Natural killer cell (primary cell): ENCODE data around the gene WDR59. TPM values are rescaled to one million over a fixed set of nuclear protein-coding genes. Genes with fewer than 3 reads are reported as not detected.

Source experiments
- ATAC-seq, 3 donors: fragments of 150-1000 bp in 2 of 3; fragments of 200-7000 bp in 1 of 3; cut with Tn5 transposase; 1 replicate in 1 of 3; 2 replicates in 2 of 3; pipeline ENCODE4 v1.10.0; 2021; ENCODE audit warnings: mild to moderate bottlenecking in 2 of 3, moderate library complexity in 2 of 3
- DNase-seq, 2 donors: peaks; one replicate each; pipeline versions ENCODE4 v3.0.0 to v3.0.0-alpha.2; 2013 to 2021; ENCODE audit warnings: mixed read lengths in 1 of 2
- H3K27ac ChIP-seq: one replicate; pipeline ENCODE4 v1.5.1; 2013; ENCODE audit warnings: mild to moderate bottlenecking, low read length
- H3K27me3 ChIP-seq: one replicate; pipeline ENCODE4 v1.6.1; 2013; ENCODE audit warnings: low read length; ENCODE audit not compliant: control insufficient read depth, insufficient read depth
- H3K36me3 ChIP-seq: one replicate; pipeline ENCODE4 v1.6.1; 2013; ENCODE audit warnings: low read length; ENCODE audit not compliant: control insufficient read depth, insufficient read depth
- H3K4me1 ChIP-seq: one replicate; pipeline ENCODE4 v1.6.1; 2013; ENCODE audit warnings: low read length; ENCODE audit not compliant: control insufficient read depth, insufficient read depth
- H3K4me3 ChIP-seq: one replicate; pipeline ENCODE4 v1.5.1; 2013; ENCODE audit warnings: low read length
- H3K9me3 ChIP-seq: one replicate; pipeline ENCODE4 v1.6.1; 2013; ENCODE audit warnings: low read length; ENCODE audit not compliant: control insufficient read depth, insufficient read depth
- H3K27ac Mint-ChIP-seq, 2 donors: one replicate each; pipeline ENCODE4 v1.8.0; 2022; ENCODE audit warnings: mild to moderate bottlenecking in 2 of 2, mixed read lengths in 2 of 2, moderate library complexity in 1 of 2
- H3K27me3 Mint-ChIP-seq, 2 donors: one replicate each; pipeline ENCODE4 v1.8.0; 2022; ENCODE audit warnings: low read depth in 2 of 2, mixed read lengths in 2 of 2
- H3K36me3 Mint-ChIP-seq: one replicate; pipeline ENCODE4 v1.8.0; 2022; ENCODE audit warnings: mixed read lengths
- H3K4me1 Mint-ChIP-seq, 2 donors: one replicate each; pipeline ENCODE4 v1.8.0; 2022; ENCODE audit warnings: mixed read lengths in 2 of 2
- H3K4me3 Mint-ChIP-seq: one replicate; pipeline ENCODE4 v1.8.0; 2022; ENCODE audit warnings: mild to moderate bottlenecking, moderate library complexity, mixed read lengths
- H3K9me3 Mint-ChIP-seq, 2 donors: one replicate each; pipeline ENCODE4 v1.8.0; 2022; ENCODE audit warnings: mixed read lengths in 2 of 2
- WGBS: methylation state at CpG from one replicate; pipeline ENCODE4 v1.1.7; 2013; ENCODE audit warnings: missing lambda C conversion rate; ENCODE audit not compliant: insufficient coverage; 5-methylcytosine and 5-hydroxymethylcytosine counted together
- intact Hi-C: fragments of 100-400 bp; cut with micrococcal nuclease; formaldehyde crosslinking; loops from one replicate; pipeline ENCODE4 v1.14.2; 2022
- total RNA-seq, 4 donors: library from RNA; stranded (reverse); fragments of 120-200 nt in 1 of 4; gene quantifications; one replicate each; pipeline versions ENCODE4 v1.2.3 to v1.2.4, GENCODE V29; 2013 to 2022
- TF ChIP-seq, protein P1 (sequence below): fragments of 200-600 bp; IDR thresholded peaks from one replicate; pipeline ENCODE4 v1.8.0; 2022; ENCODE audit warnings: antibody characterized with exemption

The WDR59 gene
- total RNA-seq, 3 donors from 2014 or later (not counting 1 experiment from before 2014, with no cell fraction given) = 60.5 to 83.7 (median 73.2) TPM

DNA sequence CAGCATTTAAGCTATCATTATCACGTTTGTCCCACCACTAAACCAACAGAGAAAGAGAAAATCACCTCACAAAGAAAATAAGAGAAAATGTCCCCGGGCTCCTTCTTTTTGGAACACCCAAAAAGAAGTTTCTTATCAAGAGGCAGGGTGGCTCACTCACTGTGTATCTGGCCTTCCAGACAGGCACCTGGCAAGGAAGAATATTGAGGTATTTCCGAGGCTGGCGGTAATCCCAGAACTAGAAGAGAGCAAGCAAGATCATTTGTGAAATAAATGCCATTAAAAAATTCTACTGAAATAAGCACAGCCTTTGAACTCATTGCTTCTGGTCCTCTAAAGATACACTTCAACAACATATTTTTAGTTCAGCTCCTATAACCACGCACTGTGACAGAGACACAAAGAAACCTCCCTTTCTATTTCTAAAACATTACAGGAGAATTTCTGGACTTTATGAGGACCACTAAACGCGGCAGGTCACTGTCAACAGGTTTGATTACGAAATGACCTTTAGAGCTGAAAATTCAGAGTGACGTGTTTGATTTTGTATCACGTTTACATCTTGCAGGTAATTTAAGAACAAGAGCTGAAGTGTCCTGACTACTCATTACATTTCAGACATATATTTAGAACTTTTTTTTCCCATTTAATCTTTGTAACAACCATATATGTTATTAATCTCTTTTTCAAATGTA lies 61.0 kb downstream of the WDR59 start:
- TF ChIP-seq, protein P1, sequence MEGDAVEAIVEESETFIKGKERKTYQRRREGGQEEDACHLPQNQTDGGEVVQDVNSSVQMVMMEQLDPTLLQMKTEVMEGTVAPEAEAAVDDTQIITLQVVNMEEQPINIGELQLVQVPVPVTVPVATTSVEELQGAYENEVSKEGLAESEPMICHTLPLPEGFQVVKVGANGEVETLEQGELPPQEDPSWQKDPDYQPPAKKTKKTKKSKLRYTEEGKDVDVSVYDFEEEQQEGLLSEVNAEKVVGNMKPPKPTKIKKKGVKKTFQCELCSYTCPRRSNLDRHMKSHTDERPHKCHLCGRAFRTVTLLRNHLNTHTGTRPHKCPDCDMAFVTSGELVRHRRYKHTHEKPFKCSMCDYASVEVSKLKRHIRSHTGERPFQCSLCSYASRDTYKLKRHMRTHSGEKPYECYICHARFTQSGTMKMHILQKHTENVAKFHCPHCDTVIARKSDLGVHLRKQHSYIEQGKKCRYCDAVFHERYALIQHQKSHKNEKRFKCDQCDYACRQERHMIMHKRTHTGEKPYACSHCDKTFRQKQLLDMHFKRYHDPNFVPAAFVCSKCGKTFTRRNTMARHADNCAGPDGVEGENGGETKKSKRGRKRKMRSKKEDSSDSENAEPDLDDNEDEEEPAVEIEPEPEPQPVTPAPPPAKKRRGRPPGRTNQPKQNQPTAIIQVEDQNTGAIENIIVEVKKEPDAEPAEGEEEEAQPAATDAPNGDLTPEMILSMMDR = no peak
- Mint-ChIP-seq H3K4me3 (no peak overlapping the region), H3K4me1 (no peaks in the 10 kb centered on the region), H3K27me3 (no peaks in the 10 kb centered on the region), H3K27ac (no peak overlapping the region), H3K36me3 (peaks cover 9% of the 10 kb centered on the region), H3K9me3 (no peaks in the 10 kb centered on the region)
- ATAC-seq = no peak
- DNase-seq = no peak
- intact Hi-C loops = no loop called here
- Histone ChIP-seq H3K4me1 (no peaks in the 10 kb centered on the region), H3K4me3 (no peak overlapping the region), H3K9me3 (no peaks in the 10 kb centered on the region), H3K27me3 (no peaks in the 10 kb centered on the region), H3K27ac (no peak overlapping the region), H3K36me3 (peaks cover 32% of the 10 kb centered on the region)
- WGBS = 96% methylated on average over 9 of the region's 10 CpGs

DNA sequence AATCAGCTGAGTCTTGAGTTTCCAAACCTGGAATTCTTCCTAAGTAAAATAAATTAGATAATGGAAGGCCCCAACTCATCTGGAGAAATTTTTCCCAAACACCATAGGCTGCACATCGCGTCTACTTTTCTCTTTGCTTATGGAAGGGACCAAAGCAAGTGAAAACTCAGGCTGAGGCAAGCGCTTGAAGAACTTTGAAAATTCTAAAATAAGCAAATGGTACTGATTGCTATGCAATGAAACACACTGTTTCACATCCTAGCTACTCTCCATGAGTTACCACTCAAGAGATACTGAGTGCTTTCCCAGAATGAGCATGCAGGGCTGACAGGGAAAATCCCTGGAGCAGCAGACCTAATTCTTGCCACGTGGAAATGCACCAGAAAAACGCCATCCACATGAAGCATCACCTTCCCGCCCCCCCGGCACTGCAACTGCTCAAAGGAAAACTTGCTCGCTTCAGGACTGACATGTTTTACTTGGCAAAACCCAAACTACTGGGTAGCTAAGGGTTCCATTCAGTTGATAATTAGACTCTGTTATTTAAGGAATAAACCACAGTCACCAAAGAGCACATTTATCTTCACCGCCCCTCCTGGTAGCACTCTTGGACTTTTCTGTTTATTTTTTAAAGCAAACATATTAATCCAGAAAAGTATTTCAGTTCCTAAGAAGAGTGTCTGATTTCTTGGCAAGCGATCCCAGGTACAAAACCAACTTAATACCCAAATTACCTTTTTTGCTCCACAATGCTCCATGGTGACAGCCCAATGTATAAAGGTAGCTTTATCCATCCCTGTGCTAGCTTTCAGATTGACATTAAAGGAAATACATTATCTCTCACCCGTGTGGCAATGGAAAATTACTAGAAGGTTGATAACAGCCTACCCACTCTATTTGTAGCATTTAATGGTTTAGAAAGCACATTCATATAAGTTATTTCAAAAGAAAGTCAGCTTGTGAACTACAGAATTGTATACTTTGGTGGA lies 62.5 kb downstream of the WDR59 start:
- Histone ChIP-seq H3K9me3 (no peaks in the 10 kb centered on the region), H3K36me3 (peaks cover 35% of the 10 kb centered on the region), H3K27ac (no peak overlapping the region), H3K4me3 (no peak overlapping the region), H3K27me3 (no peaks in the 10 kb centered on the region), H3K4me1 (no peaks in the 10 kb centered on the region)
- 98% methylated on average over 10 of the region's 11 CpGs for WGBS
- H3K36me3 Mint-ChIP-seq = peaks cover 20% of the 10 kb centered on the region
- no peaks in the 10 kb centered on the region for H3K27me3 Mint-ChIP-seq
- TF ChIP-seq, protein P1 = no peak
- DNase-seq (no peak), ATAC-seq (no peak)
- no peaks in the 10 kb centered on the region for H3K9me3 Mint-ChIP-seq
- no peaks in the 10 kb centered on the region for H3K4me1 Mint-ChIP-seq
- intact Hi-C loops = no loop called here
- H3K4me3 Mint-ChIP-seq = no peak overlapping the region
- no peak overlapping the region for H3K27ac Mint-ChIP-seq

DNA sequence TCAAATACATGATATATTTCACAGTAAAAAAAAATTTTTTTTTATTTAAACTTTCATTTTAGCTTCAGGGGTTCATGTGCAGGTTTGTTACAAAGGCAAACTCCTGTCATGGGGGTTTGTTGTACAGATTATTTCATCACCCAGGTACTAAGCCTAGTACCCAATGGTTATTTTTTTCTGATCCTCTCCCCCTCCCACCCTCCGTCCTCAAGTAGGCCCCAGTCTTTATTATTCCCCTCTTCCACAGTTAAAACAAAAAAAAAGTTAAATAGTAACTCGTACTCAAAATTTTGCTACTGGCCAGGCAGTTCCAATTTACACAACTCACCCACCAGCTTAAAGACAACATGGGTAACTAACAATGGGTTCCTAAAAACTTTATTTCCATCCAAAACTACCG lies 63.9 kb downstream of the WDR59 start:
- Histone ChIP-seq H3K4me1 (no peaks in the 10 kb centered on the region), H3K27me3 (no peaks in the 10 kb centered on the region), H3K27ac (no peak overlapping the region), H3K36me3 (peaks cover 43% of the 10 kb centered on the region), H3K9me3 (no peaks in the 10 kb centered on the region), H3K4me3 (no peak overlapping the region)
- ATAC-seq = no peak
- peaks cover 22% of the 10 kb centered on the region for H3K36me3 Mint-ChIP-seq
- no peaks in the 10 kb centered on the region for H3K27me3 Mint-ChIP-seq
- TF ChIP-seq, protein P1 = no peak
- H3K4me1 Mint-ChIP-seq = no peaks in the 10 kb centered on the region
- DNase-seq = no peak
- intact Hi-C loops = no loop called here
- 97% methylated on average over 3 of the region's 3 CpGs for WGBS
- no peak overlapping the region for H3K4me3 Mint-ChIP-seq
- no peaks in the 10 kb centered on the region for H3K9me3 Mint-ChIP-seq
- H3K27ac Mint-ChIP-seq = no peak overlapping the region
